NCI-H2029 treated with DMSO at 0.1 percent for 48 hours (cell line): ENCODE results near the gene FAM107B.

ENCODE experiments used
- DNase-seq: peaks from one replicate; lab custom pipeline; 2025; lab: John Stamatoyannopoulos, UW

FAM107B gene

DNA sequence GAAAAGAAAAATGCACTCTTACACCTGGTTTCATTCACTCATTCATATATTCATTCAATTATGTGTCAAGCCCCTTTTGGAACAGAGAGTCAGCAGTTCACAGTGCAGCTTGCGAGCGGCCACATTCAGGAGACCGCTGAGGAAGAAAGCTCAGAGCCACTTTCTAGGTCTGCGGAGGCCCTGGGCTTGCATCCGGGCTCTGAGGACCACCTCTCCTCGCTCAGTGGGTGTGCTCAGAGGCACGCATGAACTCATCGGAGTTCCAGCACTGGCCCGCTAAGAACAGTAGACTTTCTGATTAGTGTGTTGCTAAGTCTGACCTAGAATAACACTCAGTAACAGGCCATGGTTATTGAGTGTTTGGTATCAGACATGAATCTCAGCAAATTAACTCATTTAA, 1.8 kb upstream of the FAM107B start:
- no peak for DNase-seq

- DNase-seq, result no peak
Measured at GRCh38 chr10:14775656-14776055, 959 bp upstream of the FAM107B start.

DNA sequence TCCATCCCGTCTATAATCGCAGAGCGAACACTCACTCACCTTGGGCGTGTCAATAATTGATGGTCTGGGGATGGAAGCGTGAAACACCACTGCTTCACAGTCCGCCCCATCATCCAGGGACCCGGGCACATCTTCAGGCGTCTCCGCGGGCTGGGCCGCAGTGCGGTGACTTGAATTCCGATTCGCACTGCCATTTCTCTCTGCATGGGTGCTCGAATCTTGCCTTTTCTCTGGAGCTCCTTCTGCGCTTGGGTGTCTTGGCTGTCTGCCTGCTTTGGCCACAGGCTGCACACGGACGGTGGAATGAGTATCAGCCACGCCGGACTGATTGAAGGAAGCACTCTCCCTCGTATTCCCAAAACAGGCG, 500 bp downstream of the FAM107B start:
- no peak for DNase-seq

DNA sequence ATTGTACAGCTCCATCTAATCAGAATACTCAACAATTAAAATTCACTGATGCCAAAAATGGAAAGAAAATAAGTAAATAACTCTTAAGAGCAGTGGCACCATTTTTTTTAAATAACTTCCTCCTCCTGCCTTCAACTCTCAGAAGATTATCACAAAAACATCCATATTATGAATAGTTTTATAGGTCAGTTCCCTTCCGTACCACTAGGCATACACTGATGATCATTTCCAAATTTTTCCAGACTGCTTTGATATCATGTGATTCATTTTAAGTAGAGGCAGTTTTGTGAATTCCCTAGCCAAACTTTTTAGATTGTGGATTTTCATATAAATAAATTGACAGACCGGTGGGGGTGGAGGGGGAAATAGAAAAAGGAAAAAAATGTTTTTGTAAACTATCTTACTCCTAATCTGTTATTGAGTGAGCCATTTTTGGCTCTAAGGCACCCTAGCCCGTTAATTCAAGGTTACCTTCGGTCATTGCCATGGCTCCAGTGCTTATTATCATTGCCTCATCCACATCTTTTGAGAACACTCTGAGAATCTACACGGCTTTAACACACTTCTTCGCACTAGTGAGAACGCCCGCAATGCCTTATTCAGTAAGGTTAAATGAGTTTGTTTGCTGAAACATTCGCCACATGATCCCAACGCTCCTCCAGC, 1.0 kb downstream of the FAM107B start:
- DNase-seq, result no peak

- peak; percentile 0 for DNase-seq
Measured at GRCh38 chr10:14772399-14772798, 2.3 kb downstream of the FAM107B start.

- DNase-seq, result no peak
Measured at GRCh38 chr10:14770927-14771326, 3.8 kb downstream of the FAM107B start.

DNA sequence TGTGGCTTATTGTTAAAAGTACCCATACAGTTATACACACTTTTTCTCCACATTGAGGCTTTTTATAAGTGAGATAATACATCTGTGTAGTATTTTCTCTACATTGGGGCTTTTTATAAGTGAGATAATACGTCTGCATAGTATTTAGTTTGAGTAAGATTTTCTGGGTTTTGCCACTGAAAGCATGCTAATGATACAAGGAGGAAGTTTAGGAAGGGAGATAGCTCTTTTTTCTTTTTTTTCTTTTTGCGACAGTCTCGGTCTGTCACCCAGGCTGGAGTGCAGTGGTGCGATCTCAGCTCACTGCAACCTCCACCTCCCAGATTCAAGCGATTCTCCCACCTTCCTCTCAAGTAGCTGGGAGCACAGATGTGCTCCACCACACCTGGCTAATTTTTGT, 13.3 kb downstream of the FAM107B start:
- no peak for DNase-seq

GRCh38 chr10:14758994-14759664, 15.6 kb downstream of the FAM107B start:
- DNase-seq, result no peak

DNA sequence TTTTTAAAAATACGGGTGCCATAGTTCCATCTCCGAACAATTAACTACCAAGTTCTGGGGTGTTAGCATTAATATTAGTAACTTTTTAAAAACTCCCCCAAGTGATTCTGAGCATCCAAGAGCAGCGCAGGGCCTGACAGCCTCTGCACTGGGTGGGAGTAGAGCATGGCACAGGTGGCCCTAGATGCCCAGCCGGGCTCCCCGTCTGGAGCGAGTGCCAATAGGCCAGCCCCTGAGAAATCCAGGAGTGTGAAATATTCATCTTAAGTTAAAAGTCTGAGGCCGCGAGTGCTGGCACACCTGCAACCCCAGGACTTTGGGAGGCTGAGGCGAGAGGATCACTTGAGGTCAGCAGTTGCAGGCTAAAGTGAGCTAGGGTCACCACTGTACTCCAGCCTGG, 16.2 kb downstream of the FAM107B start:
- no peak for DNase-seq

- DNase-seq, result no peak
Measured at GRCh38 chr10:14757986-14758385, 16.7 kb downstream of the FAM107B start.

- DNase-seq, result no peak
Measured at GRCh38 chr10:14757394-14757793, 17.3 kb downstream of the FAM107B start.

- DNase-seq, result no peak
Measured at GRCh38 chr10:14753441-14753840, 21.3 kb downstream of the FAM107B start.

DNA sequence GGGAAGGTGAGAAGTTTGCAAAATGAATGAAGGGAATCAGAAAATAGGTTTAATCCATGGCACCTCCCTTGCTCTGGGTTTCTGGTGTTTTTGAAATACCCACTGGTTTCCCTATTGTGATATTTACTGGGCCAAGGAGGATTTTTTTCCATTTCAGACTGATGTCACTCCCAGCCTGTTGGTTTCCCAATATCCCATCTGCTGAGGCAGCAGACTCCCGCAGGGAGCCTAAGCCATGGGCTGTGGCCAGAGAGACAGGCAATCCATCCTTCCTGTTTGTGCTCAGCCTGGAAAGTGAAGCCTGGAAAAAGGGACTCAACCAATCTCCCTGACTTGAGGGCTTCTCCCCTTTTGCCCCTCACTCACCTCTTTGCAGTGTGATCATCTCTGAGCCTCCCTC, 22.8 kb downstream of the FAM107B start:
- DNase-seq, result no peak

GRCh38 chr10:14751014-14751896, 23.4 kb downstream of the FAM107B start:
- DNase-seq, result no peak

DNA sequence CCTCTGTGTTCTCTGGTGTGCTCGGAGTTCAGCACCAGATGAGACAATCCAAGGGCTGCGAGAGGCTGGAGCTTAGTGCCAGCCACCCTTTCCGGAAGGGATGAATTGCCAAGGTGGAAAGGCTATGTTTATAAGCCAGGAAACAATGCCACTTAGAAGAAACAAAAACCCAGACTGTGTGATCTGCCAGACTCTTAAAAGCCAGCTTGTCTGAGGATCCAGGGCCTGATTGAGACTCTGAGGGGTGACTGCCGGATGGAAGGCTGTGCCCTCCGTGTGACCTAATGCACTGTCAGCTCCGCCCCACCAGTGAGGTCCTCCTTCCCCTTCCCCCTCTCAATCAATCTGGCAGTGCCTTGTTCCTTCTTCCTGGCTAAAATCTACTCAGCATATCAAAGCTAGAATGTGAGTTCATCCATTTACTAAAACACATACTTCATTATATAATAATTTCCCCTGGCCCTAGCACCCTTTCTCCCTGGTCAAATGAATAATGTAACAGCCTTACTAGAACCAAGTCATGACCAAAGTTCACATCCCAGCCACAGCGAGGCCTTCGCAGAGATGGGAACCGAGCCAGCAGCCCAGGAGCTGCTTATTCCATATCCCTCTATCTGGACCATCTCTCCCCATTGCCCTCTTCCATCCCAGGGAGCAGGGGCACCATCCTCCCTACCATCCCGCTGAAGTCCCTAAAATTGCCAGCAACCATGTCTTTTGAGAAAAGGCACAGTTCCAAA, 25.5 kb downstream of the FAM107B start:
- DNase-seq, result no peak

DNA sequence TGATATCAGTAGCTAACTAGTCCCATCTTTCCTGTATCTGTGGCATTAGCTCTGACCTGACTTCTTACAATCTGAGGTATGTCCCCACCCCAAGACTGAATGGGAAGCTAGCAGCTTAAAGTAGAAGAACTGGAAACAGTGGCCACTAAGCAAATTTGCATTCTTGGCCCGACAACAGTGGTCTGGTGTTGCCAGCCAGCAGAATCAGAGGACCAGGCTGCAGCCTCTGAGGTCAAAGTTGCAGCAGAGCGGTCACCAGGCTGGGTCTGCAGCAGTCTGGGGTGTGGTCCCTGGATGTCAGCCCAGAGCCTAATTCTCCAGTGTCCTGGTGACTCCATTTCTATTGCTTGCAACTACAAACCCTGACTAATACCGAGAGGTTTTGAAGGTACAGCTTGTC, 26.3 kb downstream of the FAM107B start:
- DNase-seq, result no peak

GRCh38 chr10:14742815-14743214, 31.9 kb downstream of the FAM107B start:
- DNase-seq, result no peak

GRCh38 chr10:14742382-14742781, 32.3 kb downstream of the FAM107B start:
- DNase-seq, result no peak

GRCh38 chr10:14740684-14741247, 33.9 kb downstream of the FAM107B start:
- DNase-seq, result no peak

GRCh38 chr10:14737808-14738545, 36.7 kb downstream of the FAM107B start:
- DNase-seq, result no peak

- DNase-seq, result no peak
Measured at GRCh38 chr10:14736600-14737081, 38.1 kb downstream of the FAM107B start.
